Measurements from ENCODE around the gene RASL10A.

RASL10A gene

DNA sequence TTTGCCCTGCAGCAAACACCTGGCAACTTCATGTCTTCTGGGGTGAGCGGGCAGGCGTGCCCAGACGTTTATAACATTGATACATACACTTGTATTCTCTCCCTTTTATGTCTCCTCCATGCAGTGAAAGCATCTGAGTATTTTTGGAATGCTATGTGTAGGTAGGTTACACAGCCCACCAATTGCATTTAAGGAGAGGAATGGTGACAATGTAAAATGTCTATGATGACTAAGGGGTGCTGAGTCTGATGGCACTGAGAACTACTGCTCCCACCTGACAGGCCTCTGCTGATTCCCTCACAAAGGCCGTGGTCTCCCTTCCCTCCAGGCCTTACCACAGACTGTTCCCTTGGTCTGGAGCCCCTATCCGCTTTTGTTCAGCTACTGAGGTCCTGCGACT is 22.9 kb upstream of the RASL10A start:
- DNase-seq (ENCODE audit: low read depth in 2 of 2), result no peak

DNA sequence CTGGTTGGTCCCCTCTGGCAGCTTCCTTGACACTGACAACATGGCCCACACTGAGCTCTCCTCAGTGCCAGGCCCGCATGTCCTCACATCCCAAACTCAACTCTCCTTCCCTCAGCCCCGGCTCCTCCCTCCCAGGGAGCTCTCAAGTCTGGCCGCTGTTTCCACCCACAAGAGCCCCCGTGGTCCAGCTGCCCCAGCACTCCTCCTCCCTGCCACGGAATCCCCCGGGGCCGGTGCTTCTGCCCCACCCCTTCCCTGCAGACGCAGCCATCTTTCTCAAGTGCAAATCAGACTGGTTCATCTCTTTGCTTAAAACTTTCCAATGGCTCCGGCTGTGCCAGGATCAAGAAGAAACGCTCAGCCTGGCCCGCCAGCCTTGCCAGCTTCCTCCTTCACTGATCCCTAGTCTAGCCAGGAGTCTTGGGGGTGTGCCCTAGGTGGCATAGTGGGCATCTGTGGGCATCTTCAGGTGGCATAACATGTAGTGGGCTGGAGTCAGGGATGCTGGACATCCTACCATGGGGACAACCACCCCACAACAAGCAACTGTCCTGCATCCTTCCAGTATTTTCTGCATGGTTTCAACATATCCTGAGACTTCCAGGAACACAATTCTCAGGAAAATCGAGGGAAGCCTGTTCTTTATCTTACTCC is 22.3 kb upstream of the RASL10A start:
- DNase-seq (ENCODE audit: low read depth in 2 of 2), result no peak

DNA sequence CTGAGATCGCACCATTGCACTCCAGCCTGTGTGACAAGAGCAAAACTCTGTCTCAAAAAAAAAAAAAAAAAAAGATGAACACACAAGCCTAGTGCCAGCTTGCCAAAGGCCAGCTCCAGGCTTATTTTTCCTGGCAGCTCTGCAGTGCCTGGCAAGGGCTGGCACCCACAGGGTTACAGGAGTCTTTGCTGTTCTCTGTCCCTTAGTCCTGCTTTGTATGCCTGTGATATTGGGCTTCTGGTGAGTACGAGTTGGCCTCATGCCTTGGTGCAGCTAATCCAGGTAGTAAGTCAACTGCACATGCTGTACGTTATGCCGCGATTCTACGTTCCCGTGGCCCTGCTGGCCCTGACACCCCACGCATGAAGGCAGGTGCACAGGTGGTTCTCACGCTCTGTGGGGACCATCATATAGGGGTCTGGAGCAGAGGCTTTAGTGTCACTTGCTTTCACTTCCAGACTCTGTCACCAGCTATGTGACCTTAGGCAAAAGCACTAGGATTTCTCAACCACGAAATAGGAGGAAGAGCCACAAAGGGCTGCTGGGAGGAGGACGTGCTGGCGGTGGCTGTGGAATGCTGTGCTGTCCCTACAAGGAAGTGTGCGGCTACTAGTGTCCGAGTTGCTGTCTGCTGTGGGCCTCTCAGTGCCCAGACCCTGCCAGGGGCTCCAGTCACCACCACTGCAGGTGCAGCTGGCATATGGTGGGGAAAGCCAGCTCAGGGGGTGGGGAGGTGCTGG is 21.4 kb upstream of the RASL10A start:
- DNase-seq (ENCODE audit: low read depth in 2 of 2), result no peak

DNA sequence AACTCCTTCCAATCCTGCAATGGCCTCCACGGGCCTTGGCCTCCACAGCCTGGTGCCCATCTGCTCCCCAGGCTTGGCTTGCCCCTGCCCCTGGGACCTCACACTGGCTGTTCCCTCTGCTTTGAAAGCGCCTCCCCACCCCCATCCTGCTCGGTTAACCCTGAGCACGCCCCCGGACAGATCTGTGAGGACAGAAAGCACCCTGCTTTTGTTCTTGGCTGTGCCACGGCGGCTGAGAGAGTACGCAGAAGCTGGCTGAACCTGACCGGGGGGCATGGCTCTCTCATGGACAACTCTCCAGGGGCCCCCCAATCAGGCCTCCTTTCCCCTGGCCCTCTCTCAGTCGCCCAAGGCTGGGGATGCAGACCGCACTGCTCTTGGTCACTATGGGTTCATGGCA is 20.2 kb upstream of the RASL10A start:
- no peak for DNase-seq (ENCODE audit: low read depth in 2 of 2)

DNA sequence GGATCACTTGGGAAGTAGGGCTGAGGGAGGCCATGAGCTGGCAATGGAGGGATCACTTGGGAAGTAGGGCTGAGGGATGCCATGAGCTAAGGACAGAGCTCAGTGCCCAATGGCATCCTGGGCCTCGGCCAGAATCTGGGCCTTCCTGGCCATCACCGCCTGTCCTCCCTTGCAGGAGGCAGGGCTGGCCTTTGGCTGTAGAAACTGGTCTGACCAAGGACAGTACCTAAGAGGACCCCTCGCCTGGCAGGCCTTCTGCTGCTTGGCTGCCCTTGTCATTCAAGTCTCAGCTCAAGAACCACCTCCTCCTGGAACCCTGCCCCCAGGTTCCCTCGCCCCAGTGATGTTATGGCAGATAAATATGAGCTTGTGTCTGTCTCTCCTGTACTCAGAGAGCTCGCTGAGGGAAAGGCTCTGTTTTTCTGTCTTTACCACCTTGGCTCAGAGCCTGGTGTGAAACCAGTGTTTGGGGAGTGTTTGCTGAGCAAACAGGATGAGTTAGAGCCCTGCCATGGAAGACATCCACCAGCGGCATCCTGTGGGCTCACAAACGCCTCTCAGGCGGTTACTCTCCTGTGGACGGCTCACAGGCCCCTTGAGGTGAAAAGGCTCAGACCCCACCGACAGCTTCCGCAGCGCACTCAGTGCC is 19.3 kb upstream of the RASL10A start:
- no peak for DNase-seq (ENCODE audit: low read depth in 2 of 2)

DNA sequence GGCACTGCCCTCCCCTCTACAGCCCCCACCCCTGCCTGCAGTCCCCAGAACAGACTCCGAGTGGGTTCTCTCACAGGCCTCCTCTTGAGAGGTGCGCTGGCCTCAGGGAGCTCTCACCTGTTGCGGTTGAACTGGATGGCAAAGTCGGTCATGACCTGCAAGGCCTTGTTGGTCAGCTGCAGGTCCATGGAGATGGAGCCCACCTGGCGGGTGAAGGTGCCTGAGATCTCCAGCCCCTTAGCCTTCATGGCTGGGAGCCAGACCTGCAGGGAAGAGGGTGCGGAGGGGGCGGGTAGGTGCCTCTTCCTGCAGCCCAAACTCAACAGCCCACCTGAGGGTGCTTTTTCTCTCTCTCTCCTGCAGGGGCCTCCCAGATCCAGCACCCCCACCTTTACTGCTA is 18.7 kb upstream of the RASL10A start:
- DNase-seq (ENCODE audit: low read depth in 2 of 2), result no peak

DNA sequence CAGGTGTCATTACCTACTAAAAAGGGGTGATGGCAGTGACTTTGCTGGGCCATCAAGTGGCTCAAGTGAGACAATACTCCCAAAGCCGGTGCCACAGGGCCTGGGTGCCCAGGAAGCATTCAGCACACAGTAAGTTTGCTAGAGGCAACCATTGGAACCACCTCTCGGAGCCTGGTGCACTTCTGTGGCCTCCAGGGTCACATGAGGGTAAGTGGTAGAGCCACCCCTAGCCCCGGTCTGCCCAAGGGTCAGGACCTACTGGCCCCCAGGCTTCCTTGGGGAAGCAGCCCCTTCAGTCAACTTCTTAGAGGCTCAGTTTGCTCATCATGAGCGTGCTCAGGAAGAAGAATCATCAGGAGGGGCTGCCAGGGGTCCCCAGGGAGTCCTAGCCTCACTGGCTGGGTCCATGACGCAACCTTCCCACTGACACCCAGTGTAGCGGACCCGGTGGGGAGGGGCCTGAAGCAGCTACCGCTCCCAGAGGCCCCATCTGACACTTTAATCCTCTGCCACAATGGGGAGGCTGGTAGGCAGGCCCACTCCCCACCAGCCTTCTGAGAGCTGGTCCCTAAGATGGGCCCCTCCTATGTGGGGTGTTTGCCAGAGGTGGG is 17.5 kb upstream of the RASL10A start:
- DNase-seq (ENCODE audit: low read depth in 2 of 2), result no peak

DNA sequence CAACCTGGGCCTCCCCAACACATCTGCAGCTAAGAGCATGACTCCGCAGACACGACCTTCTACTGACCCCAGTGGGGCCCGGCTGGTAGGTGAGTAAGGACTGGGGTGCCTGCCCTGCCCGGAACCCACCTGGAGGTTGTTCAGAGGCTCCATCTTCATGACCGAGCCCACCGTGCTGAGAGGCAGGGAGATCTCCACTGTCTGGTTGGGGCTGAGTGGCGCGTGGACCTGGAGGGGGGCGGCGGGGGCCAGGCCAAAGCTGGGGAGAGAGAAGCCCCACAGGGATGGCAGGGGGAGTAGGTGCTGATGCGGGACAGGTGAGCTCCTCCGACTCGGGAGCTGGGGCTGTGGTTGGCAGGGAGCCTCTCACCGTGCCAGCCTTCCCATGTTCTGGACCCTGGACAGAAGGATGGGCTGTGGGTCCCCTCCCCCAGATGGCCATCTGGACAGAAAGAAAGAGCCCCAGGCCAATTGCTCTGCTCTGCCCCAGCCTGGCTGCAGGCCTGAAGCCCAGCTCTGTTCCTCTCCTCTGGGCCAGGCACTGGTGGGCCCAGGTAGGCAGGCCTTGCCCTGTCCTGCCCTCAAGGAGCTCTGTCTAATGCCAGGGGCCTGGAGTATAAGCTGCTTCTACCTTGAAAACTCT is 16.3 kb upstream of the RASL10A start:
- DNase-seq (ENCODE audit: low read depth in 2 of 2), result no peak

DNA sequence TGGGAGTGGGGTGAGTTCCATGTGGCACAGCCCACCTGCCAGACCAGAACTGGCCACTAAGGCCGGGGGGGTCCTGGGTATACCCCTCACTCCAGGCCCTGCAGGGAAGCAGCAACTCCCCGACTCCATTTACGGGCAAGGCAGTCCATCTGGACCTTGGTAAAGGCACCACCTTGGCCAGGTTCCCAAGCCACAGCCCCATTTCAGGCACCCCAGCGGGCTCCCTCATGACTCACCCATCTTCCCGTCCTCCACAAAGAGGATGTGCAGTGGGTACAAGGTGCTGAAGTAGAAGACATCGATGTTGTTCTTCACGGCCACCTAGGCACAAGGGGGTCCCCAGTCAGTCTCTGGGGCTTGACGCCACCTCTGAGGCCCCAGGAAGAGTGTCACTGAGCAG is 15.7 kb upstream of the RASL10A start:
- no peak for DNase-seq (ENCODE audit: low read depth in 2 of 2)

DNA sequence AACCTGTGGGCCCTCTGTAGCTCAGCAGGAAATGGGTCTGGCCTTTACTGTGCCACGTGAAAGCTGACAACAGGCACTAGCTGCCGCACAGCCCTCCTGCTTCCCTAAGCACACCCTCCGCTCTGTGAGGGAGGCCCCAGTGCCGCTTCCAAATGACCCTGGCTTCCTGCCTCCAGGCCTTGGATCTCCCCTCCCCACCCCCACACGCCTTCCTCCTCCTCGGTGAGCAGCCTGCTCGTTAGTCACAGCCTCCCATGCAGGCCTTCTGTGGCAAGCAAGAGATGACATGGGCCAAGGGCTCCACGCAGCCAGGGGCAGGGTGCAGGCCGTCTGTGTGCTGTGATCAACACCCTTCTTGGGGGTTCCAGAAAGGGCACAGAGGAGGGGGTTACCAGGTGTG is 15.3 kb upstream of the RASL10A start:
- DNase-seq (ENCODE audit: low read depth in 2 of 2), result no peak

DNA sequence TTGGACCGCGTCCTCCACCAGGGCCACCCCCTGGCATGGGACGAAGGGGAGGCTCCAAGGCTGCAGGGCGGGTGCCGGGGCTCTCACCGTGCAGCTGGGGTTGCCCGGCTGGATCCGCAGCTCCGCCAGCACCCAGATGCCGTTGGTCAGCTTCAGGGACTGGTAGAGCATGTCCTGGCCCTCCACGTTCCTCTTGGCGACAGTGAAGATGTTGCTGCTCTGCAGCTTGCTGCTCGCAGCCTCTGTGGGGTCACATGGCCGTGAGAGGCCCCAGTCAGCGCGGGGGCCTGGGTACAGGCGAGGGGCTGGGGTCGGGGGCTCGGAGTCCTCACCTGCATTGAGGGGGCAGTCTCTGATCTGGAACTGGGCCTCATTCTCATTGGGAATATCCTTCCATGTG is 14.8 kb upstream of the RASL10A start:
- no peak for DNase-seq (ENCODE audit: low read depth in 2 of 2)

DNA sequence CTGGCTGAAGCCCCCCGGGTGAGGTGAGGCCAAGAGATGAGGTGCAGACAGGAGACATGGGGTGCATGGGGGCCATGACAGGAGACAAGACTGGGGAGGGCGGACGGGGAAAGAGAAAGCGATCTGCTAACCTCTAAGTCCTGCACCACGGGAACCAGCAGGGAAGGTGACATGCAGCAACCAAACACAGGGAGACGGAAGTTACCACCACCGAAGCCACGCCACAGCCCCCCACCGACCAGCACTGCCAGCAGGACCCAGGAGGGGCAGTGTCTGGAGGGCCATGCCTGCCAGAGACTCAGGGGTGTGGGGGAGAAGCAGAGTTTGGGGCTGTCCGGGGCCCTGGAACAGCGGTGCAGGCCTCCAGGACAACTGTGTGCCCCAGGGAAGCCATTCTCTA is 14.1 kb upstream of the RASL10A start:
- DNase-seq (ENCODE audit: low read depth in 2 of 2), result no peak

DNA sequence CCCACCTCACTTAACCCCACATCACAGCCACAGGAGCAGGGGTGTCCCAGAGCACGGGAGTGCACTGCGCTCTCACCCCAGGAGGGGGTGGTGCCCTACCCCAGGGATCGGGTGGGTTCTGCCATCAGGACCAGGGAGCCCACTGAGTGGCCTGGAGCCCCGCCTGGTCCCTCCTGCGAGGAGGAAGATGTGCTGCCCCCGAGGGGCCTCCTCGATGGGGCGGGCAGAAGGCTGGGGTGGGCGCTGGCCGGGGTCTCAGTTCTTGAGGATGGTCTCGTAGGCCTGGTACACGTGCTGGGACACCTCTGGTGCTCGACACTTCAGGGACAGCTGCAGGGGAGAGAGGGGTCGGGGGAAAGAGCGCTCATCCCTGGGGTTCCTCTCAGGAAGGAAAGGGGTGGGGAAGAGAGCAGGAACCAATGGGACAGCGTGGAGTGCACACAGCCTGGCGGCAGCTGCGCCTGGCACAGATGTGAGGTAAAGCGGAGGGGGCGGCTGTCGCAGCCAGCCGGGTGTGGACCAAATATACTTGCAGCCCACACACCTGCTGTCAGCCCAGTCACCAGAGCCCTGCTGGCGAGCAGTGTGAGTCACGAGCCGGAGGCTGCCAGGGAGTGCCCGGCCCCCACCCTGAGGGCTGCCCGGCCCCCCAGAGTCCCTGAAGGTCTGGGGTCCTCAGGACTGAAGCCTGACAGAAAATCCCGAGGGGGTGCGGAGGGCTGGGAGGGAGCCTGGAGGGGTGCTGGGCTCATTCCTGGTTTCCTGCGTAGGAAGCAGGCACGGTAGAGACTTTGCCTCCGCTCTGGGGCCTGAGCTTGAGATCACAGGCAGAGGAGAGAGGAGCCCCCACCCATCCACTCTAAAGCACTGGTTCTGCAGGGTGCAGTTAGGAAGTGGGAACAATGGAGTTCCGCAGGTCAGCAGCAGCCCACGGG is 13.3 kb upstream of the RASL10A start:
- no peak for DNase-seq (ENCODE audit: low read depth in 2 of 2)

DNA sequence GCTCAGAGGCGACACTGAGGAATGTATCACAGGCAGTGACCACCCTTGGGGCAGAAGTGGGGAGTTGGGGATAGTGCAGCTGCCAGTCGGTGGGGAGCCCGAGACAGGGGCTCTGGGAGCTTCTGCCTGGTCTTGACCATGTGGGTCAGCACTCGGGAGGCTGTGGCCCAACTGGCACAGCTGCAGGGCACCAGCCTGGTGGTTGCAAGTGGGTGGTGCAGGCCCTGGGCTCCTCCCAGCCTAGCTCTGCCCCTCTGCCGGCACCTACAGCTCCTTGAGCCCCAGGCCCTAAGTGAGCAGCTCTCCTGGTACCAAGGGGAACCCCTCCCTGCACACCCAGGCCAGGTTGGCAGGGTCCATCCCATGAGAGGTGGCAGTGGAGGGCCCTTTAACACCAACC is 12.6 kb upstream of the RASL10A start:
- no peak for DNase-seq (ENCODE audit: low read depth in 2 of 2)

DNA sequence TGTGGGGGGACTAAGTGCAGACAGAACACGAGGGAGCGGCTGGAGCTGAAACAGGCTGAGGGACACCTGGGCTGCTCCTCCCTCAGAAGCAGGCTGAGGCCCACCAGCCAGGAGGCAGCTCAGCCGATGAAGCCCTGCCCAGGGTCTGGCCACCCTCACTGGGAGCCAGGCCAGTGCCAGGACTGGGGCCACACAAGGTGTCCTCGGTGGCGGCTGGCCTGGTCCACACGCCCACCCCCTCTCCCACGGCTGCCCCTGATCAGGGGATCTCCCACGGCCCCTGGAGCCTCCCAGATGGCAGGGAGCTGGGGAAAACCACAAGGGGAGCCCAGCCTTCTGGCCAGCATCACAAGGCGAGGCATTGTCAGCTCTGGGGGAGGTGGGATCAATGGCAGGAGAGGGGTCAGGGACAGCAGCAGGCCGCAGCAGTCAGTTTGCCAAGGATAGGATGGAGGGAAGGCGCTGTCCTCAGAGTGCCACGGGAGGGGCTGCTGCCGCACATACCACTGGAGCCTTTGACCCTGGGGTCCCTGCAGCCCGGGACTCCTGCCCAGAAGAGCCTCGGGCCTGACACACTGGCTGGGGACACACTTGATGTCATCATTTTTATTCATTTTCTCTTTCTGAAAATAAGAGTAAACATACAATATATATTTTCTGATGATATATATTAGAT is 11.7 kb upstream of the RASL10A start:
- no peak for DNase-seq (ENCODE audit: low read depth in 2 of 2)

DNA sequence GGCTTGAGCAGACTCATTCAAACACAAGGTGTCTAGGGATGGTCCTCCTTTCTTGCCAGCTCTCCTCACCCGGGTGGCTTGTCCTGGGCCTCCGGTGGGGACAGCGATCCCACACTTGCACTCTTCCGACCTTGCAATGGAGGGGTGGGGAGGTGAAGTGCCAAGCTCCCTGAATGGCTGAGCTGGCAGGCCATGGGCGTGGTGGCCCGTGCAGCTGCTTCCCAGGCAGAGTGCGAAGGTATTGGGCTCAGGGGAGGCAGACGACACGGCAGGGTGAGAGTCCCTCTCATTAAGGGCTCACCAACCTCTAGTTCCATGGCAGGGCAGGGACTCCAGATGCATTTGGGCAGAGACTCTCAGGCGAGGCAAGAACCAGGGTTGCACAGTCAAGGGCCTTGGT is 11.0 kb upstream of the RASL10A start:
- no peak for DNase-seq (ENCODE audit: low read depth in 2 of 2)

DNA sequence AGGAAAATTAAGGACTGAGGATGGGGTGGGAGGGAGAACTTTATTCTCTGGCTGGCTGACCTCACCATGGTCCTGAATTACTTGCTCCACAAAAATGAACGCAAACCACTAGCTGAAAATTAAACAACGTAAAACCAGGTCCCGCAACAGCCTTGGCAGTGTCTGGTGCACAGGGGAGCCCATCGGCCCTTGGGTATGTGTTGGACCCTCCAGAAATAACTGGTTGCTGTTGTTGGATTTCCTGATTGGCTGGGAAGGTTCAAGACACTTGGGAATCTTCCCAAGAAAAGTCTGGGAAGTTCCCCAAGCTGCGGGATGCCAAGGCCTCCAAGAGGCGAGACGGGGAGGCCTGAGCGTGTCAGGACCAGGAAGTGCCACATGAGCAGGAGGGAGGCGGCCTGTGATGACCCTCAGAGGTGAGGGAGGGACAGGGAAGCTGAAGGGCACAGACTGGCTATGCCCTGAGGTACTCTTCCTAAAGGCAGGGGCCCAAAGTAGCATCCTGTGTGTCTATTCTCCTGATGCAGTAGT is 10.4 kb upstream of the RASL10A start:
- DNase-seq (ENCODE audit: low read depth in 2 of 2), result no peak

DNA sequence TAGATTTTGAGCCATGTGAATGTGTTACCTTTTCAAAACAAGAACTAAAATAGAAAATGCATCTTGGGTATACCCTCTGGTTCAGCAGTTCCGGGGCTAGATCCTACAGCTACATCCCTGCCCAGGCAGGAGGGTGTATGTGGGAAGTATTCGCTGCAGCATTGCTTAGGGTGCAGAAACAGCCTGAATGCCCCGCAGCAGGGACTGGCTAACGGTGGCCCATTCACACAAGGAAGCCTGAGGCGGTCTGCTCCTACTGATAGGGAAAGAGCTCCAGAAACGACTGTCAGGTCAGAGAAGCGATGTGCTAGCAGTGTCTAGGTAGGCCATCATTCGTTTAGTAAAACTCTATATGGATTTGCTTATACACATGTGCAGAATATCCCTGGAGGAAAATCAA is 9.9 kb upstream of the RASL10A start:
- no peak for DNase-seq (ENCODE audit: low read depth in 2 of 2)

DNA sequence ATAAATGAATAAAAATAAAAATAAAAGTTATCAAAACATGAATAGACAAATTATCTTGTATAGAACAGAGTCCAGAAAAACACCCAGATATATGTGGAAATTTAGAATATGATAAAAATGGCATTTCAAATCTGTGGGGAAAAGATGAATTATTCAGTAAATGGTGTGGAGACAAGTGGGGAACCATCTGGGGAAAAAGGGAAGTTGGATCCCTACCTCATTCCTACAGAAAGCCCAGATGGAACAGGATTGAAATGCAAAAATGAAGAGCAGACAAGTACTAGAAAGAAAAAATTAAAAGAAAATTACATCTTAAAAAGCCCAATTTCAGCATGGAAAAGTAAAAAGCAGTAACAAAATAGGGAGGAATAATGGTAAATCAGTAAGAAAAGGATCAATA is 8.1 kb upstream of the RASL10A start:
- DNase-seq (ENCODE audit: low read depth in 2 of 2), result no peak

DNA sequence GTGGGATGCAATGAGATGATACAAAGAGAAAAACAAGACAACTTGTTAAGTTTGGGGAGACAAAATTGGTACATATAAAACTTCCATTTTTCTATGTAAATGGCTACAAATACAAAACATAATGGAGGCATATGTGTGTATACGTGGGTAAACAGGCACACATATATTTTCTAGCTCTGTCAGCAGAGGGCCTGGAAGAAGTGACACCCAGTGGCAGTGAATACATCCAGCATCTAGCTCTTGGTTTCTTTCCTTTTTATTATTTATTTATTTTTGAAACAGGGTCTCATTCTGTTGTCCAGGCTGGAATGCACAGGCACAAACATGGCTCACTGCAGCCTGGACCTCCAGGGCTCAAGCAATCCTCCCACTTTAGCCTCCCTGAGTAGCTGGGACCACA is 5.0 kb upstream of the RASL10A start:
- DNase-seq (ENCODE audit: low read depth in 2 of 2), result no peak
